Keratinocyte (primary cell): ENCODE results near the gene MAML2. TPM values are rescaled to one million over a fixed set of nuclear protein-coding genes. Genes with fewer than 3 reads are reported as not detected.
A peak's percentile ranks its signal among the peaks of the same experiment; 100 is the strongest.

Source experiments
- DNase-seq: peaks from one replicate; pipeline ENCODE4 v3.0.0-alpha.2; 2011; ENCODE audit warnings: low read depth, missing footprints, low spot score
- FAIRE-seq: peaks from 2 replicates; lab custom pipeline; 2011; peaks lifted over from hg19 to GRCh38; lab: Jason Lieb, UNC
- H2AFZ ChIP-seq: 2 replicates; pipeline ENCODE4 v1.6.0; 2012; ENCODE audit warnings: low read length, control low read depth, inconsistent platforms; ENCODE audit not compliant: control insufficient read depth
- H3K27ac ChIP-seq: 2 replicates; pipeline ENCODE4 v1.5.1; 2011; ENCODE audit warnings: low read length; ENCODE audit not compliant: control insufficient read depth, insufficient read depth
- H3K27me3 ChIP-seq: 3 replicates; pipeline ENCODE4 v1.6.0; 2011; ENCODE audit warnings: low read length; ENCODE audit not compliant: control insufficient read depth, insufficient read depth; ENCODE audit errors: extremely low read depth
- H3K36me3 ChIP-seq, 2 experiments: 2 replicates in 1 of 2; 3 replicates in 1 of 2; pipeline ENCODE4 v1.5.1; 2011; ENCODE audit warnings: low read length in 2 of 2, mild to moderate bottlenecking in 1 of 2; ENCODE audit not compliant: control insufficient read depth in 2 of 2, insufficient read depth in 2 of 2; ENCODE audit errors: extremely low read depth in 1 of 2
- H3K4me1 ChIP-seq: 3 replicates; pipeline ENCODE4 v1.5.1; 2011; ENCODE audit warnings: low read length; ENCODE audit not compliant: control insufficient read depth, insufficient read depth; ENCODE audit errors: extremely low read depth
- H3K4me2 ChIP-seq: 3 replicates; pipeline ENCODE4 v1.6.0; 2011; ENCODE audit warnings: low read depth, low read length; ENCODE audit not compliant: control insufficient read depth, insufficient read depth; ENCODE audit errors: extremely low read depth
- H3K4me3 ChIP-seq, 3 experiments: fragments of 200-600 bp in 1 of 3; sonication (generic) in 1 of 3; 2 replicates in 2 of 3; 3 replicates in 1 of 3; pipeline ENCODE4 v1.5.1; 2011 to 2016; ENCODE audit warnings: low read length in 3 of 3, mild to moderate bottlenecking in 3 of 3, control low read depth in 2 of 3, inconsistent platforms in 1 of 3, low read depth in 1 of 3, mixed read lengths in 1 of 3, mixed run types in 1 of 3, moderate library complexity in 1 of 3; ENCODE audit not compliant: control insufficient read depth in 2 of 3, insufficient read depth in 2 of 3; ENCODE audit errors: extremely low read depth in 1 of 3
- H3K79me2 ChIP-seq: 2 replicates; pipeline ENCODE4 v1.6.0; 2012; ENCODE audit warnings: low read length; ENCODE audit not compliant: control insufficient read depth, insufficient read depth
- H3K9ac ChIP-seq: 3 replicates; pipeline ENCODE4 v1.6.0; 2011; ENCODE audit warnings: low read length; ENCODE audit not compliant: control insufficient read depth, insufficient read depth; ENCODE audit errors: extremely low read depth
- H3K9me1 ChIP-seq: 3 replicates; pipeline ENCODE4 v1.6.0; 2011; ENCODE audit warnings: low read length; ENCODE audit not compliant: control insufficient read depth, insufficient read depth; ENCODE audit errors: extremely low read depth
- H3K9me3 ChIP-seq: 2 replicates; pipeline ENCODE4 v1.5.1; 2012; ENCODE audit warnings: low read depth, low read length; ENCODE audit not compliant: control insufficient read depth
- H4K20me1 ChIP-seq: 3 replicates; pipeline ENCODE4 v1.6.0; 2011; ENCODE audit warnings: low read length; ENCODE audit not compliant: control insufficient read depth, insufficient read depth; ENCODE audit errors: extremely low read depth
- EZH2 ChIP-seq: IDR thresholded peaks from one replicate; pipeline ENCODE4 v1.6.1; 2012; ENCODE audit warnings: inconsistent platforms, mild to moderate bottlenecking, low read length, moderate library complexity
- dilution Hi-C: fragments of 300-500 bp; cut with MboI; formaldehyde crosslinking; loops from one replicate; pipeline ENCODE4 v1.7.0; 2020; ENCODE audit warnings: low sequenced_read_pairs; ENCODE audit not compliant: extremely low pct_ligation_motif_present
- polyA plus RNA-seq, 5 experiments: library from polyadenylated mRNA; depleted of rRNA in 3 of 5; stranded (reverse) in 3 of 5; stranded (forward) in 1 of 5; unstranded in 1 of 5; fragments of >200 nt; gene quantifications; 1 replicate in 1 of 5; 2 replicates in 3 of 5; 3 replicates in 1 of 5; pipeline versions ENCODE4 v1.2.1 to v1.2.3, GENCODE V29; 2011 to 2012; ENCODE audit warnings: missing spikeins in 2 of 5, low read depth in 1 of 5, low replicate concordance in 1 of 5
- TF ChIP-seq, protein P1 (sequence below), 3 experiments: IDR thresholded peaks in 1 of 3; conservative IDR thresholded peaks in 1 of 3; optimal IDR thresholded peaks in 1 of 3; 2 replicates in 2 of 3; 3 replicates in 1 of 3; pipeline versions ENCODE3 to v1.5.1; 2011; ENCODE audit warnings: low read length in 3 of 3, mild to moderate bottlenecking in 3 of 3, moderate library complexity in 2 of 3, control low read depth in 1 of 3, inconsistent platforms in 1 of 3; ENCODE audit not compliant: insufficient read depth in 2 of 3; ENCODE audit errors: extremely low read depth in 1 of 3

MAML2 gene
- polyA plus RNA-seq, 1 donor (not counting 4 experiments of a cell fraction or from before 2014, with no cell fraction given), result 4.2 TPM

DNA sequence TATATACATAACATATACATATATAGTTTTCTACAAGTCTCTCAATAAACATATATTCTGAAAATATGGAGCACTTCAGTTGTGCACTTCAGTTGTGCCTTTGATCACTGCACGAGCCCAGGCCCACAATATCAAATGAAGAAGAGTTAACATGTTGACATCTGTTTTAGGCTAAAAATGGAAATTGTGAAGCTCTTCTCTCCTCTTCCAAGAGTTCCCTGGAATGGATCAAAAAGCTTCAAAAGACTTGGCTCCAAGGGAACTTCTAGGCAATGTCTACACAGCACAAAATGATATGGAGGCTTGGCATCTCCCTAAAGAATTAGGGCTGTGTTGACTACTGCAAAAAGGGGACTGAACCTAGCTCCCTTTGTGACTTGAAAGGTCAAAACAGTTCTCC lies 36.9 kb downstream of the MAML2 start:
- dilution Hi-C loops, result no loop called here
- Histone ChIP-seq H3K27me3 (no peaks in the 10 kb centered on the region), H3K4me1 (peaks cover 72% of the 10 kb centered on the region), H4K20me1 (no peaks in the 10 kb centered on the region), H3K79me2 (peaks cover 18% of the 10 kb centered on the region), H2AFZ (no peak overlapping the region), H3K9me1 (no peaks in the 10 kb centered on the region), H3K27ac (peak overlapping the region; percentile 99), H3K4me2 (peak overlapping the region; percentile 92), H3K4me3 (peak overlapping the region in 2 of 3 experiments; percentile 2 to 36), H3K36me3 (no peaks in the 10 kb centered on the region), H3K9ac (peak overlapping the region; percentile 88), H3K9me3 (no peaks in the 10 kb centered on the region)
- FAIRE-seq (no peak), DNase-seq (no peak)
- no peak for TF ChIP-seq EZH2
- TF ChIP-seq, protein P1, sequence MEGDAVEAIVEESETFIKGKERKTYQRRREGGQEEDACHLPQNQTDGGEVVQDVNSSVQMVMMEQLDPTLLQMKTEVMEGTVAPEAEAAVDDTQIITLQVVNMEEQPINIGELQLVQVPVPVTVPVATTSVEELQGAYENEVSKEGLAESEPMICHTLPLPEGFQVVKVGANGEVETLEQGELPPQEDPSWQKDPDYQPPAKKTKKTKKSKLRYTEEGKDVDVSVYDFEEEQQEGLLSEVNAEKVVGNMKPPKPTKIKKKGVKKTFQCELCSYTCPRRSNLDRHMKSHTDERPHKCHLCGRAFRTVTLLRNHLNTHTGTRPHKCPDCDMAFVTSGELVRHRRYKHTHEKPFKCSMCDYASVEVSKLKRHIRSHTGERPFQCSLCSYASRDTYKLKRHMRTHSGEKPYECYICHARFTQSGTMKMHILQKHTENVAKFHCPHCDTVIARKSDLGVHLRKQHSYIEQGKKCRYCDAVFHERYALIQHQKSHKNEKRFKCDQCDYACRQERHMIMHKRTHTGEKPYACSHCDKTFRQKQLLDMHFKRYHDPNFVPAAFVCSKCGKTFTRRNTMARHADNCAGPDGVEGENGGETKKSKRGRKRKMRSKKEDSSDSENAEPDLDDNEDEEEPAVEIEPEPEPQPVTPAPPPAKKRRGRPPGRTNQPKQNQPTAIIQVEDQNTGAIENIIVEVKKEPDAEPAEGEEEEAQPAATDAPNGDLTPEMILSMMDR (optimal IDR thresholded peaks at IDR 0.05 in 1 of 3, IDR thresholded peaks at IDR 0.05 in 1 of 3, conservative IDR thresholded peaks at IDR 0.05 in 1 of 3; ENCODE audit: extremely low read depth in 1 of 3, insufficient read depth in 2 of 3, low read length in 3 of 3), result no peak

DNA sequence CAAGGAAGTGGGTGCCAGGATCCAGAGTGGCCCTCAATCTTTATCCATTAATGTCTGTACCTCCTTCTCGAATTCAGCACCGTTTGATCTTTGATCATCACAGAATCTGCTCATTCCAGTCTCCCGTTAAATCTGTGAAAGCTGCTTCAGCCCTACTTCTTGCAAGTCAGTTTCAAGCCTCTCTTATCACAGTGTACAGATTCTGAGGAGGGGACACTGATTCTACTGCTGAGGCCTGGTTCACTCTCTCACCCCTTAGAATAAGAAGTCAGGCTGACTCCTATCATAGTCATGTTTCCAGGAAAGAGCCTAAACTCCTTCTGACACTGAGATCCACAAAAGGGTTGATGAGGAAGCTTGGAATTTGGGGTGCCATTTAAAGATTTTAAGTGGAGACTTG lies 39.0 kb downstream of the MAML2 start:
- TF ChIP-seq, protein P1 (optimal IDR thresholded peaks at IDR 0.05 in 1 of 3, IDR thresholded peaks at IDR 0.05 in 1 of 3, conservative IDR thresholded peaks at IDR 0.05 in 1 of 3; ENCODE audit: extremely low read depth in 1 of 3, insufficient read depth in 2 of 3, low read length in 3 of 3), result no peak
- TF ChIP-seq EZH2, result no peak
- H3K27me3 ChIP-seq, result no peaks in the 10 kb centered on the region
- no peaks in the 10 kb centered on the region for H3K36me3 ChIP-seq
- DNase-seq (no peak), FAIRE-seq (peak; percentile 13)
- no peak overlapping the region for H2AFZ ChIP-seq
- no peak overlapping the region for H3K4me3 ChIP-seq
- H4K20me1 ChIP-seq, result no peaks in the 10 kb centered on the region
- H3K79me2 ChIP-seq, result peaks cover 20% of the 10 kb centered on the region
- H3K9ac ChIP-seq, result no peak overlapping the region
- no peaks in the 10 kb centered on the region for H3K9me3 ChIP-seq
- H3K4me2 ChIP-seq, result no peak overlapping the region
- dilution Hi-C loops, result no loop called here
- peak overlapping the region; percentile 71 for H3K27ac ChIP-seq
- H3K4me1 ChIP-seq, result peaks cover 66% of the 10 kb centered on the region
- H3K9me1 ChIP-seq, result no peaks in the 10 kb centered on the region
